ENCODE measurements around the gene MOCS1.

- TF ChIP-seq CTCF (IDR thresholded peaks at IDR 0.05; ENCODE audit: borderline replicate concordance, extremely low read depth, low read length, poor library complexity, severe bottlenecking) (no peak), EZH2 (IDR thresholded peaks at IDR 0.05; ENCODE audit: borderline replicate concordance, low read depth, low read length, severe bottlenecking) (no peak)
Measured at GRCh38 chr6:39906318-39906761, 27.9 kb downstream of the MOCS1 start.

All from DND-41 (cell line).